ENCODE data around the gene PPP1R15B.

DNA sequence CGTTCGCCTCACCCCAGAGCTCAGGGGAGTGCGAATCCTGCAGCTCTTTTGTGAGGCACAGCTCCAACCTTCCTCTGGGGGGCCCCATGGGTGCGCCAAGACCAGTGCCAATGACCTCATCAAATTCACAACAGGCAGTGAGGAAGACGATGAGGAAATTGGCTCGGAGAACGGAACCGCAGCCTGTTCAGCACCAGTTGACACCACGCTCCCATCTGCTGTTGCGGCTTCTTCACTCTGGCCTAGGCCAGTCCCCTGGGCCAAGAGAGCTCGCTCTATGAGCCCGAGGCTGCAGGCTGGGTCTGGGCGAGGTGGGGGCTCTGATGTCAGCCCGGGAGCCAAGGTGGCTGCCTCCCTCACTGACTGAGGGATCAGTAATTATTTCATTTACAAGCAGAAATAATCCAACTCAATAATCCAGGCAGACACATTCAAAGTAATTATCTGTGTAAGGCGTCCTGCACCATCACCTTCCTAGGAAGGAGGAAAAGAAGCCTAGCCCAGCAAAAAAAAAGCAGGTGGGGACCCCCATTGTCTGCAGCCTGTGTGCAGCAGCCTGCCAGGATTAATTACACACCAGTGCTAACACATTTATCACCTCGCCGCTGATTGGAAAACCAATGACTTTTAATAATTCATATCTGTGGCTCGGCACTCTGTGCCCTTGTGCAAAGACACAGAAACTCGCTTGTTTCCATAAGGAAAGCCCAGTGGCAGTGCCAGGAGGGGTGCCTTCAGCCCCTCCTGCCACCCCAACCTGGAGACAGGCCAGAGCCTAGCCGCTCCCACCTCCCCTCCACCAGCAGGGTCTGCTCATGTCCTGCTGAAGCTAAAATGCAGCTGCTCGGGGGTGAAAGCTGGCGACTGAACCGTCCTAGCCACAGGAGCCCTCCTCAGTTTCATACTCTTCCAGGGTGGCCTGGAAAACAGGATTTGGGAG is 53.8 kb downstream of the PPP1R15B start:
- TF ChIP-seq, protein P1, sequence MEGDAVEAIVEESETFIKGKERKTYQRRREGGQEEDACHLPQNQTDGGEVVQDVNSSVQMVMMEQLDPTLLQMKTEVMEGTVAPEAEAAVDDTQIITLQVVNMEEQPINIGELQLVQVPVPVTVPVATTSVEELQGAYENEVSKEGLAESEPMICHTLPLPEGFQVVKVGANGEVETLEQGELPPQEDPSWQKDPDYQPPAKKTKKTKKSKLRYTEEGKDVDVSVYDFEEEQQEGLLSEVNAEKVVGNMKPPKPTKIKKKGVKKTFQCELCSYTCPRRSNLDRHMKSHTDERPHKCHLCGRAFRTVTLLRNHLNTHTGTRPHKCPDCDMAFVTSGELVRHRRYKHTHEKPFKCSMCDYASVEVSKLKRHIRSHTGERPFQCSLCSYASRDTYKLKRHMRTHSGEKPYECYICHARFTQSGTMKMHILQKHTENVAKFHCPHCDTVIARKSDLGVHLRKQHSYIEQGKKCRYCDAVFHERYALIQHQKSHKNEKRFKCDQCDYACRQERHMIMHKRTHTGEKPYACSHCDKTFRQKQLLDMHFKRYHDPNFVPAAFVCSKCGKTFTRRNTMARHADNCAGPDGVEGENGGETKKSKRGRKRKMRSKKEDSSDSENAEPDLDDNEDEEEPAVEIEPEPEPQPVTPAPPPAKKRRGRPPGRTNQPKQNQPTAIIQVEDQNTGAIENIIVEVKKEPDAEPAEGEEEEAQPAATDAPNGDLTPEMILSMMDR (IDR thresholded peaks at IDR 0.05; ENCODE audit: poor library complexity): no peak
- TF ChIP-seq EZH2 (IDR thresholded peaks at IDR 0.05; ENCODE audit: borderline replicate concordance) (no peak), EZH2phosphoT487 (IDR thresholded peaks at IDR 0.05; ENCODE audit: low read depth, severe bottlenecking, unreplicated experiment) (no peak)
